Measurements from ENCODE around the gene MOB3B.

DNA sequence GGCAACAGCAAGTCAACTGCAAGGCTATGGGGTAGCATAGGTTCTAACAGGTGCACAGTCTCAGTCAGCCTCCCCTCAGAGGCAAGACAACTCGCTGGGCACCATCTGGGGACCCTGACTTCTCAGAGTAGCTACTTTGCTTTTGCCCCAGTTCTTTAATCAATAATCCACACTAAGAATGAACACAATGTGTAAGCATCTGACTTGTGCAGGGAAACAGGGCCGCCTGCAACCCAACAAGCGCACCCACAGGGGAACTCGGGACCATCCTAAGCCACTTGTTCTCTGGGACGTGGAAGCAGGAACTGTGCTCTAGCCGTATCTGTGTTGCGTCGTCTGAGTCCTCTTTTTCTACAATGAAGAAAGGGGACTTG, 1.9 kb downstream of the MOB3B start:
- TF ChIP-seq, protein P1, sequence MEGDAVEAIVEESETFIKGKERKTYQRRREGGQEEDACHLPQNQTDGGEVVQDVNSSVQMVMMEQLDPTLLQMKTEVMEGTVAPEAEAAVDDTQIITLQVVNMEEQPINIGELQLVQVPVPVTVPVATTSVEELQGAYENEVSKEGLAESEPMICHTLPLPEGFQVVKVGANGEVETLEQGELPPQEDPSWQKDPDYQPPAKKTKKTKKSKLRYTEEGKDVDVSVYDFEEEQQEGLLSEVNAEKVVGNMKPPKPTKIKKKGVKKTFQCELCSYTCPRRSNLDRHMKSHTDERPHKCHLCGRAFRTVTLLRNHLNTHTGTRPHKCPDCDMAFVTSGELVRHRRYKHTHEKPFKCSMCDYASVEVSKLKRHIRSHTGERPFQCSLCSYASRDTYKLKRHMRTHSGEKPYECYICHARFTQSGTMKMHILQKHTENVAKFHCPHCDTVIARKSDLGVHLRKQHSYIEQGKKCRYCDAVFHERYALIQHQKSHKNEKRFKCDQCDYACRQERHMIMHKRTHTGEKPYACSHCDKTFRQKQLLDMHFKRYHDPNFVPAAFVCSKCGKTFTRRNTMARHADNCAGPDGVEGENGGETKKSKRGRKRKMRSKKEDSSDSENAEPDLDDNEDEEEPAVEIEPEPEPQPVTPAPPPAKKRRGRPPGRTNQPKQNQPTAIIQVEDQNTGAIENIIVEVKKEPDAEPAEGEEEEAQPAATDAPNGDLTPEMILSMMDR (tag by site-specific recombination; IDR thresholded peaks at IDR 0.05): no peak
- TF ChIP-seq SCRT2 (tag by site-specific recombination; IDR thresholded peaks at IDR 0.05) (no peak), RBAK (tag by site-specific recombination; IDR thresholded peaks at IDR 0.05) (no peak), ZNF560 (tag by site-specific recombination; IDR thresholded peaks at IDR 0.05; ENCODE audit: borderline replicate concordance) (no peak), OSR2 (tag by site-specific recombination; IDR thresholded peaks at IDR 0.05) (no peak), ZNF792 (tag by site-specific recombination; IDR thresholded peaks at IDR 0.05) (no peak), ZNF501 (tag by site-specific recombination; IDR thresholded peaks at IDR 0.05) (no peak), IKZF3 (tag by site-specific recombination; IDR thresholded peaks at IDR 0.05) (no peak), ZBTB21 (tag by site-specific recombination; IDR thresholded peaks at IDR 0.05) (no peak), PATZ1 (tag by site-specific recombination; IDR thresholded peaks at IDR 0.05) (no peak), BCL11A (tag by site-specific recombination; IDR thresholded peaks at IDR 0.05; ENCODE audit: low read depth) (no peak), ZNF121 (tag by site-specific recombination; IDR thresholded peaks at IDR 0.05) (no peak)
- TF ChIP-seq, protein P2, sequence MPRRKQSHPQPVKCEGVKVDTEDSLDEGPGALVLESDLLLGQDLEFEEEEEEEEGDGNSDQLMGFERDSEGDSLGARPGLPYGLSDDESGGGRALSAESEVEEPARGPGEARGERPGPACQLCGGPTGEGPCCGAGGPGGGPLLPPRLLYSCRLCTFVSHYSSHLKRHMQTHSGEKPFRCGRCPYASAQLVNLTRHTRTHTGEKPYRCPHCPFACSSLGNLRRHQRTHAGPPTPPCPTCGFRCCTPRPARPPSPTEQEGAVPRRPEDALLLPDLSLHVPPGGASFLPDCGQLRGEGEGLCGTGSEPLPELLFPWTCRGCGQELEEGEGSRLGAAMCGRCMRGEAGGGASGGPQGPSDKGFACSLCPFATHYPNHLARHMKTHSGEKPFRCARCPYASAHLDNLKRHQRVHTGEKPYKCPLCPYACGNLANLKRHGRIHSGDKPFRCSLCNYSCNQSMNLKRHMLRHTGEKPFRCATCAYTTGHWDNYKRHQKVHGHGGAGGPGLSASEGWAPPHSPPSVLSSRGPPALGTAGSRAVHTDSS (tag by site-specific recombination; IDR thresholded peaks at IDR 0.05): no peak

All from HEK293 (cell line).